Dedifferentiated amniotic fluid mesenchymal stem cell (primary cell): ENCODE measurements around the gene ANKRD11.
"Not testable (repeated sequence)": the region's sequence is repeated elsewhere in the genome, so short reads cannot be mapped to it uniquely, and the experiment has no call there.

ENCODE experiments used
- DNase-seq: peaks from one replicate; pipeline ENCODE4 v3.0.0-alpha.2; 2016; ENCODE audit errors: extremely low spot score

Gene ANKRD11

GRCh38 chr16:89450537-89450936 lies 39.8 kb downstream of the ANKRD11 start:
- DNase-seq: no peak

GRCh38 chr16:89449726-89450335 lies 40.5 kb downstream of the ANKRD11 start:
- no peak for DNase-seq

DNA sequence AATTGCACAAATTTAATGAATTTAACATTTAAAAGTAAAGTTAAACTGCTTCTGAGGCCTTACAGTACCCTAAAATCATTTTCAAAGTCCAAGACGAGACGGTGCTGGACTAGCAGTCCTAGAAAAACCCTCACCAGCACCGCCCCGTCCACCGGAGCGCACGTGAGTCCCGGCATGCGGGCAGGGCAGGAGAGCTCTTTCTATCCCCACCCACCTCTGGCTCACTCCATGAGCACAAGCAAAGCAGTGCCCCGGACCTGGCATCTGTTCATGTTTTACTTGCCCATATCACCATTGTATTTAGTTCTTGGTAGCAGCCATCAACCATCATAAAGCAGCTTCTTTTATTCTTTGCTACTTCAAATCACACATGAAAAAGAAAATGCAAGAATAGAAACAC lies 41.7 kb downstream of the ANKRD11 start:
- DNase-seq: no peak

- DNase-seq: no peak
Observed at GRCh38 chr16:89446975-89447293, 43.4 kb downstream of the ANKRD11 start.

- no peak for DNase-seq
Observed at GRCh38 chr16:89446136-89446974, 44.0 kb downstream of the ANKRD11 start.

DNA sequence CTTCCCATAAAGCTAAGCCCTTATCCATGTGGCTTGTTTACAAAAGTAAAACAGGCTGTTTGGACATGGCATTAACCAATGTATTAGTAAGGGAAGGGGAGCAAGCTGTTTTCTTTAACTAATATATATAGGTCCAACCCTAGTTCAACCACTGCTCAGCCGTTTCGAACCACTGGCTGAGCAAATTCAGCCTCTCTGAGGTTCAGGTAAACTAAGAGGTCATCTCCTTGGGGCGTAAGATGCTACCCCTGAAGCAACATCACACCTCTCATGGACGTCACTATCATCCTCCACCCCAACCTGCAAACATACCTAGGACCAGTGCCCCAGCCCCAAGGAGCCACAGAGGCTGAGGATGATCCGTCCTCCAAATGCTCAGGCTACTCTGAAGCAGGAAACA lies 45.2 kb downstream of the ANKRD11 start:
- DNase-seq: no peak

DNA sequence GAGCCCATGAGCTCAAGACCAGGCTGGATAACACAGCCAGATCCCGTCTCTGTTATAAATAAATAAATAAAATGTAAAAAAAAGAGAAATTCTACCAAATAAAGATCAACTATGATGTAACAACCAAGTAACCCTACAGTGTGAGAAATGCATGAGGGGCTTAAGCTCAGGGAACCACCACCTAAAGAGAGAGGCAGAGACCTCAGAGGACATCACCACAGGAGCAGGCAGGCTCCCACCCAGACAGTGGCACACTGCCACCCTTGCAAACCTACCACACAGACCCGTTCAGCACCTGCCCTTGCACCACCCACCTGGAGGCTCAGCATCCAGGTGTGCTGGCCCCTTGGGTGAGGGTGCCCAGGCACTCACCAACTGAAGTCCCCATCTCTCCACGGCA lies 45.6 kb downstream of the ANKRD11 start:
- peak; percentile 28 for DNase-seq

- no peak for DNase-seq
Observed at GRCh38 chr16:89444151-89444723, 46.1 kb downstream of the ANKRD11 start.

DNA sequence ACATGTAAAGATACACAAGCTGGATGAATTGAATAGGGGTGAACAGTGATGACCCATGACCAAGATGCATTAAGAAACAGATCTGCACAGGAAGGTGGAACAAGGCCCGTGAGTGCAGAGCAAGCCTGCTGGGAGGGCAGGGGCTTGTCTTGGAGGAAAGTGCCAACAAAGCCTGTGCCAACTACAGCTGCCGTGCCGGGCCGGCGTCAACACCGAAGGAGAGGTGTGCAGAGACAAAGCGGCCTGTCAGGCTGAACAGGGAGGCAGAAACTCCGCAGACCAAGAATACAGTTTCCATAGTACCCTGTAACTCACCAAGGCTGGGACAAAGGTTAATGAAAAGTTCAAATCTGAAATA lies 46.7 kb downstream of the ANKRD11 start:
- no peak for DNase-seq

- peak; percentile 75 for DNase-seq
Observed at GRCh38 chr16:89442990-89443726, 47.2 kb downstream of the ANKRD11 start.

- DNase-seq: no peak
Observed at GRCh38 chr16:89442588-89442987, 47.8 kb downstream of the ANKRD11 start.

DNA sequence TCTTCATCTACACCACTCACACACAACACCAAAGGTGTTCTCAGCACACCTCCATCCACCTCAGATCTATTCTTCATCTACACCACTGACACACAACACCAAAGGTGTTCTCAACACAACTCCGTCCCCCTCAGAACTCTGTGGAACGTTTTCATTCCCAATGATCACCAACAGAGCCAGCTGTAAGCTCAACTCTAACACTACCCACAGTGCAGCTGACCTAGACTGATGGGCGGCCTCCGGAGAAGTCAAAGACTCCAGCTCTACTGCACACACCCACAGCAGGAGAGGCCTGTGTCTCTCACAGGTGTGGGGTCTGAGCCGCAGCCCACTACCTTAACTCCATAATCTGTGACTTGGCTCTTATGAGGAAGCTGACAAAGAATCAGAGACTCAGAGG lies 50.7 kb downstream of the ANKRD11 start:
- no peak for DNase-seq

DNA sequence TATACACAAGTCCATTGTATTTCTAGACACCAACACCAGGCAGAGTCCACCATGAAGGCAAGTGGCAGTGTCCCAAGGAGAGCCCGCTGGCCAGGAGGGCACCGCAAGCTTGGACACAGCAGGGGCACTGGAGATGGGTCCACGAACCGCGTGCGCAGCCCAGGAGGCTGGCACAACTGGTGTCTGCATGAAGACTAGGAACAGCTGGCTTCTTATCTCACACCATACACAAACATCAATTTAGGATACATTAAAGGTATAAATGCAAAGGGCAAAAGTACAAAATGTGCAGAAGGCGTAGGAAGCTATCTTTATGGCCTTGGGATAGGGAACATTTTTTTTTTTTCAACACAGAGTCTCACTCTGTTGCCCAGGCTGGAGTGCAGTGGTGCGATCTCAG lies 52.4 kb downstream of the ANKRD11 start:
- no peak for DNase-seq

GRCh38 chr16:89437251-89437987 lies 52.9 kb downstream of the ANKRD11 start:
- DNase-seq: no peak

DNA sequence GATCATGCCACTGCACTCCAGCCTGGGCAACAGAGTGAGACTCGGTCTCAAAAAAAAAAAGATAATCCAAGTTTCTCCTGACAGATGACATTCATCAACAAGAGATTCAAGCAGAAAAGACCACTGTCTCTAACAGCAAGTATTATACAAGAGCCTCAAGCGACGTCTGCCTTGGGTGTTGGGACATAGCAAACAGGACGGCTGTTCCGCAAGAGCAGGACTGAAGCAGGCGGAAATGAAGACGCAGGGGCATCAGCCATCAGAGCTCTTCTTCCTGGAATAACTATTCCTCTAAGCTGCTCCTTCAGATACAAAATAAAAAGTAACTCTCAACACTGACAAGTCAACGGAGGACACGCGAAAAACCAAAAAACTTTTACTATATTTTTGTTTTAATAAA lies 54.0 kb downstream of the ANKRD11 start:
- DNase-seq: no peak

DNA sequence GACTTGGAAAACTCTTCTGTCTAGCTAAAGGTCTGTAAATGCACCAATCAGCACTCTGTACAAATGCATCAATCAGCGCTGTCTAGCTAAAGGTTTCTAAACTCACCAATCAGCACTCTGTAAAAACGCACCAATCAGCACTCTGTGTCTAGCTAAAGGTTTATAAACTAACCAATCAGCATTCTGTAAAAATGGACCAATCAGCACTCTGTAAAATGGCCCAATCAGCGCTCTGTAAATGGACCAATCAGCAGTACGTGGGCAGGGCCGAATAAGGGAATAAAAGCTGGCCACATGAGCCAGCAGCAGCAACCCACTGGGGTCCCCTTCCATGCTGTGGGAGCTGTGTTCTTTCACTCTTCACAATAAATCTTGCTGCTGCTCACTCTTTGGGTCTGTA lies 55.3 kb downstream of the ANKRD11 start:
- not testable (repeated sequence) for DNase-seq

- no peak for DNase-seq
Observed at GRCh38 chr16:89434490-89434889, 55.9 kb downstream of the ANKRD11 start.

- DNase-seq: not testable (repeated sequence)
Observed at GRCh38 chr16:89433363-89433984, 56.9 kb downstream of the ANKRD11 start.

DNA sequence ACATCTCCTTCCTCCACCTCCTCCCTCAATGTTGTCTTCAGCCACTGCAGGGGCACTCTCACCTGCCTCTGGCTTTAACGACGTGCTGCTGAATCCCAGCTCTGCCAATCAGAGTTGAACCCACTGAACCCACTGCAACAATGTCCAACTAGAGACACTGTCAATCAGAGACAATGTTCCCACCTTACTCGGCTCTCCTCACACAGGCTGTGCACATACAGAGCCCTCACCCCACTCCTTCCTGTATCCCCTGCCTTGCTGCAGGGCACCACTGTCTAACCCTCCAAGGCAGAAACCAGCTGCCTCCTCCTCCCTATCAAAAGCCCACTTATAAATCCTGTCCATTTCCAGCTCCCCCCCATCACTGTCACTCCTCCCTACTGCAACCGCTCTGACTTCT lies 58.7 kb downstream of the ANKRD11 start:
- DNase-seq: no peak

DNA sequence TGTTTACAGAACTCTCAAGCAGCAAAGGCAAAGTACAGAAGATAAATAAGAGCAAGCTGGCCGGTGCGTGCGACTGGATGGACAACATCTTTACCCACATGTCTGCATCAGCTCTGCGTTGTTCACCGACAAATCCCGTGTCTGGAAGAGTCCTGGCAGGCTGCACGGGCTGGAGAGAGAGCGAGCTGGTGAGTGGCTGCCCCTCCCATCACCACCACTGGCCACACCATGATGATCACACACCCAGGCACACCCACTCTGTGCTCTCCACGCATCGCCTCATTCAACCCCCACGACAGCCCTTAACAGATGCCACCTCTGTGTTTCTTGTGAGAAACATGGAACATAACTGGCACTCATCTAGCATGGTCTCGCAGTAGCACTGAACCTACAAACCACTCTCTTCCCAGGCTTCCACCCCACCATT lies 59.2 kb downstream of the ANKRD11 start:
- DNase-seq: peak; percentile 83

DNA sequence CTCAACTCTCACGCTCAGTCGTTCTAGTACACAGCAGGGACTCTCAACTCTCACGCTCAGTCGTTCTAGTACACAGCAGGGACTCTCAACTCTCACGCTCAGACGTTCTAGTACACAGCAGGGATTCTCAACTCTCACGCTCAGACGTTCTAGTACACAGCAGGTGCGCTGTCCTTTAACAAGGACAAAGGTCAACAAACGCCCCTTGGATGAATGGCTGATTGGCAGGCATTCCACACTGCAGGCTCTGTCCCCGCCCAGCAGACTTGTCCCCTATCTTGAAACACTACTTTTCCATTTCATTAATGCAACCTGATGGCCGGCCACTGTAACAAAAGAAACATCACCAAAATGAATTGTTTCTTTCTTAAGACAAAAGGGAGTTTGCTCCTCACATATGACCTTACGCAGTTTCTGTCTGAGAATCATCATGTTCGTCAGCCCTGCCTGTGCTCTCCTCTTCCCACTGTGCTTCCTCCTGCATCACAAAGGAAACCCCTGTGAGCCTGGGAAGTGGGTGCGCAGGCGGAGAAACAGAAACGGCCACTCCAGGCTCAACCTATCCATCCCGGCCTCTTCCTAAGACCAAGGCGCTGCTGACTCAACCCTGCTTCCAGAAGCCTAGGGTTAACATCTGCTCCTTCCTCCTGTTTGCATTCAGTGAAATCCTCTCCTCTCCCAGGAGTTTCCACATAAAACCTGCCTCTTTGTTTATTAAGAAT lies 59.8 kb downstream of the ANKRD11 start:
- peak; percentile 35 for DNase-seq
